IMR-90 (cell line): ENCODE results near the gene ATXN1. TPM values are rescaled to one million over a fixed set of nuclear protein-coding genes. Genes with fewer than 3 reads are reported as not detected.

Experiments
- ATAC-seq: fragments of 200-7000 bp; cut with Tn5 transposase; 2 replicates; pipeline ENCODE4 v1.9.1; 2020; ENCODE audit warnings: low read depth, mild to moderate bottlenecking, moderate library complexity
- BruUV-seq: library from RNA; stranded (reverse); fragments of 400-500 nt; replicated peaks from 2 replicates; lab custom pipeline; 2021; lab: Mats Ljungman, UMichigan
- CTCF ChIA-PET: fragments of 300-600 bp; formaldehyde crosslinking; extraction: SDS; loops from one replicate; lab custom pipeline; 2021; ENCODE audit warnings: antibody characterized with exemption; lab: Yijun Ruan, JAX
- POLR2A ChIA-PET: fragments of 300-600 bp; sonication (Branson Sonifier 250); formaldehyde crosslinking; loops from one replicate; lab custom pipeline; 2022; ENCODE audit warnings: antibody characterized with exemption; ENCODE audit not compliant: unreplicated experiment; lab: Charles Lee
- DNase-seq: peaks from one replicate; pipeline ENCODE4 v3.0.0; 2013
- H2AFZ ChIP-seq: replicated peaks from 2 replicates; pipeline ENCODE3; 2013; ENCODE audit warnings: low read length, mild to moderate bottlenecking; ENCODE audit not compliant: poor library complexity
- H2AK5ac ChIP-seq: 2 replicates; pipeline ENCODE4 v1.6.1; 2013; ENCODE audit warnings: low read depth, low read length, inconsistent platforms
- H2AK9ac ChIP-seq: replicated peaks from 2 replicates; pipeline ENCODE3; 2013; ENCODE audit warnings: mild to moderate bottlenecking, low read depth, low read length, moderate library complexity; ENCODE audit not compliant: poor library complexity
- H2BK120ac ChIP-seq: 2 replicates; pipeline ENCODE4 v1.6.1; 2013; ENCODE audit warnings: low read depth, low read length, inconsistent platforms
- H2BK15ac ChIP-seq: 3 replicates; pipeline ENCODE4 v1.6.1; 2013; ENCODE audit warnings: low read depth, low read length, inconsistent platforms
- H2BK20ac ChIP-seq: 2 replicates; pipeline ENCODE4 v1.6.1; 2013; ENCODE audit warnings: low read depth, mild to moderate bottlenecking, inconsistent platforms, low read length, moderate library complexity
- H2BK5ac ChIP-seq: 2 replicates; pipeline ENCODE4 v1.6.1; 2013; ENCODE audit warnings: mild to moderate bottlenecking, low read depth, low read length, inconsistent platforms; ENCODE audit not compliant: poor library complexity, severe bottlenecking
- H3K14ac ChIP-seq: replicated peaks from 2 replicates; pipeline ENCODE4 v1.6.1; 2013; ENCODE audit warnings: low read depth, low read length, inconsistent platforms
- H3K18ac ChIP-seq: 2 replicates; pipeline ENCODE4 v1.6.1; 2013; ENCODE audit warnings: low read depth, low read length, control low read depth
- H3K23ac ChIP-seq: 2 replicates; pipeline ENCODE4 v1.6.1; 2013; ENCODE audit warnings: low read depth, low read length, inconsistent platforms
- H3K27ac ChIP-seq: 2 replicates; pipeline ENCODE4 v1.5.1; 2013; ENCODE audit warnings: mild to moderate bottlenecking, control low read depth, low read length; ENCODE audit not compliant: insufficient read depth
- H3K27me3 ChIP-seq: 2 replicates; pipeline ENCODE4 v1.6.1; 2013; ENCODE audit warnings: low read length; ENCODE audit not compliant: control insufficient read depth, insufficient read depth
- H3K36me3 ChIP-seq: 2 replicates; pipeline ENCODE4 v1.6.1; 2013; ENCODE audit warnings: low read length, mixed read lengths; ENCODE audit not compliant: control insufficient read depth, insufficient read depth
- H3K4ac ChIP-seq: 2 replicates; pipeline ENCODE4 v1.6.1; 2013; ENCODE audit warnings: low read depth, low read length, inconsistent platforms
- H3K4me1 ChIP-seq: 2 replicates; pipeline ENCODE4 v1.6.1; 2013; ENCODE audit warnings: low read length, mixed read lengths; ENCODE audit not compliant: control insufficient read depth, insufficient read depth
- H3K4me2 ChIP-seq: 2 replicates; pipeline ENCODE4 v1.6.1; 2013; ENCODE audit warnings: low read depth, mild to moderate bottlenecking, control low read depth, low read length, moderate library complexity
- H3K4me3 ChIP-seq: 2 replicates; pipeline ENCODE4 v1.5.1; 2013; ENCODE audit warnings: low read depth, mild to moderate bottlenecking, control low read depth, low read length, moderate library complexity; ENCODE audit not compliant: insufficient read depth
- H3K56ac ChIP-seq: 2 replicates; pipeline ENCODE4 v1.6.1; 2013; ENCODE audit warnings: low read length, inconsistent platforms; ENCODE audit not compliant: insufficient read depth; ENCODE audit errors: extremely low read depth
- H3K79me1 ChIP-seq, 2 experiments: 2 replicates each; pipeline ENCODE4 v1.6.1; 2013; ENCODE audit warnings: low read length in 2 of 2, inconsistent platforms in 1 of 2, low read depth in 1 of 2
- H3K9ac ChIP-seq: 2 replicates; pipeline ENCODE4 v1.6.1; 2013; ENCODE audit warnings: low read depth, low read length, control low read depth
- H3K9me1 ChIP-seq: 2 replicates; pipeline ENCODE4 v1.6.1; 2013; ENCODE audit warnings: low read length, inconsistent platforms; ENCODE audit not compliant: insufficient read depth
- H3K9me3 ChIP-seq: 2 replicates; pipeline ENCODE4 v1.6.1; 2013; ENCODE audit warnings: low read length; ENCODE audit not compliant: control insufficient read depth, insufficient read depth
- H4K20me1 ChIP-seq: 2 replicates; pipeline ENCODE4 v1.6.1; 2013; ENCODE audit warnings: low read length, inconsistent platforms; ENCODE audit not compliant: insufficient read depth
- H4K5ac ChIP-seq: 2 replicates; pipeline ENCODE4 v1.6.1; 2013; ENCODE audit warnings: mild to moderate bottlenecking, low read depth, low read length, control low read depth
- H4K8ac ChIP-seq, 2 experiments: 2 replicates each; pipeline ENCODE4 v1.6.1; 2013; ENCODE audit warnings: low read depth in 2 of 2, low read length in 2 of 2, control low read depth in 1 of 2, inconsistent platforms in 1 of 2
- H4K91ac ChIP-seq: 2 replicates; pipeline ENCODE4 v1.6.1; 2013; ENCODE audit warnings: low read depth, low read length, inconsistent platforms; ENCODE audit not compliant: insufficient read depth
- CHD1 ChIP-seq: IDR thresholded peaks from 2 replicates; pipeline ENCODE4 v1.6.1; 2012; ENCODE audit warnings: low read depth, low read length, improper control_type of control experiment
- MAZ ChIP-seq: IDR thresholded peaks from 2 replicates; pipeline ENCODE4 v1.6.1; 2012; ENCODE audit warnings: low read depth, mild to moderate bottlenecking, low read length, improper control_type of control experiment, moderate library complexity, borderline replicate concordance
- MXI1 ChIP-seq: IDR thresholded peaks from 2 replicates; pipeline ENCODE4 v1.6.1; 2012; ENCODE audit warnings: low read depth, mild to moderate bottlenecking, low read length, moderate library complexity, borderline replicate concordance
- POLR2A ChIP-seq: IDR thresholded peaks from 2 replicates; pipeline ENCODE4 v1.6.1; 2012; ENCODE audit warnings: mild to moderate bottlenecking, low read depth, low read length
- RAD21 ChIP-seq: IDR thresholded peaks from 2 replicates; pipeline ENCODE4 v1.6.1; 2012; ENCODE audit warnings: low read length, improper control_type of control experiment
- SMC3 ChIP-seq: fragments of 150-350 bp; IDR thresholded peaks from 2 replicates; pipeline ENCODE4 v1.6.1; 2016; ENCODE audit warnings: low read depth, mild to moderate bottlenecking, antibody characterized with exemption, low read length, moderate library complexity
- WGBS, 2 experiments: methylation state at CpG; one replicate each; pipeline versions ENCODE4 v1.1.5 to v1.1.7; 2013; ENCODE audit warnings: missing lambda C conversion rate in 2 of 2; ENCODE audit not compliant: insufficient read length in 1 of 2; ENCODE audit errors: extremely low coverage in 2 of 2; 5-methylcytosine and 5-hydroxymethylcytosine counted together
- dilution Hi-C: fragments of 300-500 bp; cut with HindIII; formaldehyde crosslinking; loops from one replicate; pipeline ENCODE4 v1.14.3; 2018; ENCODE audit warnings: low sequenced_read_pairs; ENCODE audit not compliant: unreplicated experiment
- in situ Hi-C: fragments of 300-500 bp; cut with MboI; formaldehyde crosslinking; loops from 3 replicates; pipeline ENCODE4 v1.14.3; 2019; ENCODE audit warnings: low sequenced_read_pairs, inconsistent platforms, mixed read lengths
- intact Hi-C: fragments of 100-400 bp; cut with micrococcal nuclease; formaldehyde crosslinking; loops from 2 replicates; pipeline ENCODE4 v1.10.0; 2022
- polyA plus RNA-seq, 3 experiments: library from polyadenylated mRNA; depleted of rRNA; stranded (reverse); fragments of >200 nt; gene quantifications; 2 replicates each; pipeline ENCODE4 v1.2.3, GENCODE V29; 2012; ENCODE audit warnings: low replicate concordance in 1 of 3
- total RNA-seq: library from RNA; depleted of rRNA; stranded (reverse); fragments of >200 nt; gene quantifications from 2 replicates; pipeline ENCODE4 v1.2.3, GENCODE V29; 2012
- TF ChIP-seq, protein P1 (sequence below): conservative IDR thresholded peaks from 2 replicates; pipeline ENCODE4 v1.5.1; 2012; ENCODE audit warnings: mild to moderate bottlenecking, low read depth, low read length, improper control_type of control experiment

The ATXN1 gene
- total and polyA plus RNA-seq, 2 of the 4 experiments (the other 2 are of a cell fraction): 7.3 to 11.1 TPM

DNA sequence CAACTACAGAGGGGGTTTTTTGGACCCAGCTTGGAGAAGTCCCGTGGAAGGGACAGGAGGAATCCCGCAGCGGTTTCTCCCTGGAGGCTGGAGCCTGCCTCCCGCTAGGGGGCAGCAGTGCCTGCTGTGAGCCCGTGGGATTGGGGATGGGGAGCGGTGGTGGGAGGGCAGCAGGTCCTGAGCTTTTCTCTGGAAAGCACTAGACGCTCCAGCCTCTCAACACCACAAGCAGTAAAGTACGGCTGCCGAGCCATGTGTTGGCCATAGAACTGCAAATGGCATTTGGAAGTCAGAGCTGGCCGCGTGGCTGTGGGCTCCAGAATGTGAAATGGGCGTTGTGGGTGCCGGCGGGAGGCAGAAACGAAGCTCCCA lies 475.1 kb downstream of the ATXN1 start:
- intact Hi-C loops: loop anchor here (1.0 kb wide), 1 partner anchor 45 kb away; no protein-coding TSS in a partner anchor
- Histone ChIP-seq H2BK120ac (no peak overlapping the region), H4K5ac (no peak overlapping the region), H3K23ac (no peak overlapping the region), H2AFZ (peak overlapping the region; percentile 63), H3K4me2 (no peak overlapping the region), H3K27me3 (no peaks in the 10 kb centered on the region), H2BK20ac (no peak overlapping the region), H4K91ac (no peak overlapping the region), H3K27ac (no peak overlapping the region), H2BK5ac (no peak overlapping the region), H3K9ac (no peak overlapping the region), H3K4me1 (no peaks in the 10 kb centered on the region), H3K56ac (no peak overlapping the region), H3K4ac (no peak overlapping the region), H3K14ac (no peak overlapping the region), H3K79me1 (no peaks in the 10 kb centered on the region), H4K8ac (no peak overlapping the region), H2AK5ac (no peak overlapping the region), H4K20me1 (no peaks in the 10 kb centered on the region), H2BK15ac (no peak overlapping the region), H2AK9ac (peak overlapping the region; percentile 6), H3K9me1 (no peaks in the 10 kb centered on the region; the same call in 1 of the 2 replicates), H3K36me3 (no peaks in the 10 kb centered on the region), H3K4me3 (no peak overlapping the region), H3K18ac (no peak overlapping the region), H3K9me3 (no peaks in the 10 kb centered on the region)
- ChIA-PET CTCF (interaction anchor here (0.7 to 1.3 kb wide), 8 partner anchors 9 to 48 kb away, joined by 3 to 4 read pairs (median 4); partner anchors contain the start of gene GMPR), POLR2A (no interaction called here)
- in situ Hi-C loops: no loop called here
- dilution Hi-C loops: no loop called here
- DNase-seq: peak; percentile 38
- TF ChIP-seq SMC3 (peak; percentile 53), RAD21 (peak; percentile 81), POLR2A (no peak), MAZ (peak; percentile 32; the same call in 1 of the 2 replicates), MXI1 (no peak), CHD1 (no peak)
- TF ChIP-seq, protein P1, sequence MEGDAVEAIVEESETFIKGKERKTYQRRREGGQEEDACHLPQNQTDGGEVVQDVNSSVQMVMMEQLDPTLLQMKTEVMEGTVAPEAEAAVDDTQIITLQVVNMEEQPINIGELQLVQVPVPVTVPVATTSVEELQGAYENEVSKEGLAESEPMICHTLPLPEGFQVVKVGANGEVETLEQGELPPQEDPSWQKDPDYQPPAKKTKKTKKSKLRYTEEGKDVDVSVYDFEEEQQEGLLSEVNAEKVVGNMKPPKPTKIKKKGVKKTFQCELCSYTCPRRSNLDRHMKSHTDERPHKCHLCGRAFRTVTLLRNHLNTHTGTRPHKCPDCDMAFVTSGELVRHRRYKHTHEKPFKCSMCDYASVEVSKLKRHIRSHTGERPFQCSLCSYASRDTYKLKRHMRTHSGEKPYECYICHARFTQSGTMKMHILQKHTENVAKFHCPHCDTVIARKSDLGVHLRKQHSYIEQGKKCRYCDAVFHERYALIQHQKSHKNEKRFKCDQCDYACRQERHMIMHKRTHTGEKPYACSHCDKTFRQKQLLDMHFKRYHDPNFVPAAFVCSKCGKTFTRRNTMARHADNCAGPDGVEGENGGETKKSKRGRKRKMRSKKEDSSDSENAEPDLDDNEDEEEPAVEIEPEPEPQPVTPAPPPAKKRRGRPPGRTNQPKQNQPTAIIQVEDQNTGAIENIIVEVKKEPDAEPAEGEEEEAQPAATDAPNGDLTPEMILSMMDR: peak; percentile 80
- WGBS, 2 experiments: 60% methylated on average over 4 of the region's 15 CpGs; no CpG with 5 or more reads in 1 of the 2 experiments
- no TSS peak for BruUV-seq
- peak; percentile 86 for ATAC-seq
